ENCODE measurements around the gene RBM44. TPM values are rescaled to one million over a fixed set of nuclear protein-coding genes. Genes with fewer than 3 reads are reported as not detected.
"Not testable (repeated sequence)": the region's sequence is repeated elsewhere in the genome, so short reads cannot be mapped to it uniquely, and the experiment has no call there.

RBM44 gene
- total RNA-seq, 1 donor from 2014 or later = 0.13 TPM

- DNase-seq (ENCODE audit: low spot score) (no peak), ATAC-seq (no peak)
Observed at GRCh38 chr2:237841051-237841450, 42.5 kb downstream of the RBM44 start.

GRCh38 chr2:237848940-237849339, 50.4 kb downstream of the RBM44 start:
- ATAC-seq; DNase-seq (ENCODE audit: low spot score): not testable (repeated sequence)

DNA sequence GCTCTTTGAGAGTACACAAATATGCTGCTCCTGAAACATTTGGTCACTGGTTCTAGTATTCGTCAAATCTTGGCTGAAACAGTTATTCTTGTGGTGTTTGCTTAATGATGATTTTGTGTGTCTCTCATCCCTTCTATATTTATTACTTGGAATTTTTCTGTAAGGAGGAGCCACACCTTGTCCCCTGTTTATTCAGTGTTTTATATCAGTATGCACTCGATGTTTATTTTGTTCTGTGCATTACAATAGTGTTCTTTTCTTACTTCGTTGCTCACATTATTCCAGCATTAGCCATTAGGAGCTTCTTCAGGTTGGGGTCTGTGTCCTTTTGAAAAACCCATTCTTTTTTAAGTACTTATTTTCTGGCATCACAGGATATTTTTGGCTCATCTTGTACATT, 55.7 kb downstream of the RBM44 start:
- no peak for ATAC-seq
- no peak for DNase-seq (ENCODE audit: low spot score)

DNA sequence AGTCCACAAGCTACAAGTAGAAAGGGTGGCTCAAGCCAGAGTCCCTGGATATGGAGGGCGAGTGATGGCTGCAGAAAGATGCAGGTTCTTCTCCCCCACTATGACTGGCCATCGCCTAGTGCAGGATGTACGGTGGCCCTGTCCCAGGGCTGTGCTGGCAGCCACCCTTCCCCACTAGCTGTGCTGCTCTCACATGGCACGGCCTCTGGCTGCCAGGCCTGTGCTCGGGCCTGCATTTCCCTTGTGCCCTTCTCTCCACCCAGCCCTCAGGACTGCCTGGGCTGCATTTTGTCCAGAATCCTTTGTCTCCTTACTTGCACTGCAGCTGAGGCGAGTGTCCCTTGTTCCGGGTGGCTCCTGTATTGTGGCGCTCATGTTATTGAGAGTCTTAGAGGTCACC, 59.2 kb downstream of the RBM44 start:
- no peak for DNase-seq (ENCODE audit: low spot score)
- peak; percentile 7 for ATAC-seq

GRCh38 chr2:237858294-237859081, 59.9 kb downstream of the RBM44 start:
- ATAC-seq (peak; percentile 91), DNase-seq (ENCODE audit: low spot score) (peak; percentile 75)

- ATAC-seq (no peak), DNase-seq (ENCODE audit: low spot score) (peak; percentile 44)
Observed at GRCh38 chr2:237859082-237859433, 60.5 kb downstream of the RBM44 start.

- peak; percentile 57 for ATAC-seq
- DNase-seq (ENCODE audit: low spot score) = peak; percentile 48
Observed at GRCh38 chr2:237859533-237860272, 61.1 kb downstream of the RBM44 start, which contains the start of gene RAMP1. Gene RAMP1, plus strand, starts transcription at chr2:237859623. Its CDS starts 53 bp downstream, at chr2:237859676.

GRCh38 chr2:237860273-237860935, 61.8 kb downstream of the RBM44 start:
- DNase-seq (ENCODE audit: low spot score) = no peak
- no peak for ATAC-seq

DNA sequence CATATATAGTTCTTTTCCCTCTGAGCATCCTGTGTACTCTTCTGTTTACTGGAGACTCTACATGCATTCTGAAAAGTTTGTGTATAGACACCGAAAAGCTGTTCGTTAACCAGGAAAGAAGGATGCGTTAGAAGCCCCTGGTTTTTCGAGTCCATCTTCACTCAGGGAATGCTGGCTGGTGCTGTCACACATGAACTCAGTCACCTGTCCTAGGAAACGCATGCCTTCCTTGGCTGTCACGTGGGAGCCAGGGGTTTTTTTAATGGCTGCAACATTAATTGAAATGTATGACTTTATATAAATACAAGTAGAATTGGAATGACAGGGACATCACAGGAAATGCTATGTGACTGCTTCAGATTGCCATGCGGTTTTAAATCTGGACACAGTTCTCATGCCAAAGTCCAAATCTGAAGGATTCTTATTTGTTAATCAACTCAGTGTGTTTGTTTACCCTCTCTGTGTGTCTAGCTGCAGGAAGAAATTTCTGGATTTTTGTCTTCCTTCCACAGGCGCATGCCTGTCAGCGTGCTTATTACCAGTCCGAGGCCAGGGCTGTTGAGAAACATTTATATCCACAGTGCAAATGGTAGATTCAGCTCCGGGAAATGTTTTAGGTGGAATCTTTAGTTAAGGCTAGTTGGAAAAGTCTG, 63.4 kb downstream of the RBM44 start:
- DNase-seq (ENCODE audit: low spot score) = no peak
- no peak for ATAC-seq

- DNase-seq (ENCODE audit: low spot score) = no peak
- no peak for ATAC-seq
Observed at GRCh38 chr2:237862528-237862895, 63.9 kb downstream of the RBM44 start.

DNA sequence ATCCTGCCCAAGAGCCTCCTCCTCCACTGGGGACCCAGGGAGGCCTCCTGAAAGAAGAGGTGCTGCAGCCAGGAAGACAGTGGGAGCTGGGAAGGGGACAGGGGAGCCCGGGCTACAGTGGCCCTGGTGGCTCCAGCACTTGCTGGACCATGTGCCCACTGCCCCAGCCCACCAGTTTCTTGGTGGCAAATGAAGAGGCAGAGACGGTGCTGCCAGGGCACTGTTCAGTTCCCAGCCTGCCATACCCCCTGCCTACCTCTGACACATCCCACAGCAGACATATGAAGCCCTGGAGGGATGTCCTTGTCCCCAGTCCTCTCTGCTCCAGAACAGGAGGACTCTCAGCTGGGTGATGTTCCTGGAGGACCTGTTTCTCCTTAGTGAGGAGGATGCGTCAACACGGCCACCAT, 64.5 kb downstream of the RBM44 start:
- no peak for DNase-seq (ENCODE audit: low spot score)

GRCh38 chr2:237863689-237864443, 65.3 kb downstream of the RBM44 start:
- DNase-seq (ENCODE audit: low spot score) = no peak
- no peak for ATAC-seq

More for the DNA sequence above, 64.5 kb downstream of the RBM44 start:
- ATAC-seq = no peak

DNA sequence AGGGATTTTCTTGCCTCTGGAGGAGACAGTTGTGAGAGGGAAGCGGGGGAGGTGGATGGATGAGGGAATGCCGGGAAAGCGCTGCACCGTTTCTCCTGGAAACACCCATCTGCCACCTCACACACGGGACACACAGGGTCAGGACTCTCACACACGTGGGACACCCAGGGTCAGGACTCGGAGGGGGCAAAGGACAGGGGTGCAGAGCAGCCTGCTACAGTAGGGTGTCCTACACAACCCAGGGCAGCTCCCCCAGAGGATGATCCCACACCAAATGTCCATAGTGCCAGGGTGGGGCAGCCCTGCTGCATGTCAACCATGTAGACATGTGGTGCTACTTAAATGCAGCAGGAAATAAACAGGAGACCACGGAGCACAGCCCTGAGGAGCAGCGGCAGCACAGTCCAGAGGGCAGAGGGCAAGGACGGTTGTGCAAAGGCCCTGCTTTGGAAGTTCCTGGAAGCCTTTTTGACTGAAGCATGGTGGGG, 65.9 kb downstream of the RBM44 start:
- no peak for DNase-seq (ENCODE audit: low spot score)
- ATAC-seq = no peak

- DNase-seq (ENCODE audit: low spot score) = no peak
- ATAC-seq = no peak
Observed at GRCh38 chr2:237864940-237865622, 66.5 kb downstream of the RBM44 start.

DNA sequence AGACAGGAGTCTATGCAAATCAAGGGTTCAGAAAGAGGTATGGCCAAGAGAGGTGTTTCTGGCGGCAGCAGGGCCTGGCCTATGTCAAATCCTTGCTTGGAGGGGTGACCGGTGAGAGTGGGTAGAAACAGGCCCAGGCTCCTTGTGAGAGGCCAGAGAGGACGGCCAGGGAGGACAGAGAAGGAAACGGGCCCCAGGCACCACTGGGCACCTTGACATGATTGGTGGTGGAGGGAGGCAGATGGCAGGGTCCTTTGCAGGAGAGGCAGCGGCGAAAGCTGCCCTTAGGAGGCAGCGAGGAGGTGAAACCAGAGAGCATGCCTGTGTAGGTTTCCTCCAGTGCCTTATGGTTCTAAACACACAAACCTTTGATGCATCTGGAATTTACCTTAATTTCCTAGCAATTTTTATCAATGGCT, 67.1 kb downstream of the RBM44 start:
- DNase-seq (ENCODE audit: low spot score) (no peak), ATAC-seq (no peak)

DNA sequence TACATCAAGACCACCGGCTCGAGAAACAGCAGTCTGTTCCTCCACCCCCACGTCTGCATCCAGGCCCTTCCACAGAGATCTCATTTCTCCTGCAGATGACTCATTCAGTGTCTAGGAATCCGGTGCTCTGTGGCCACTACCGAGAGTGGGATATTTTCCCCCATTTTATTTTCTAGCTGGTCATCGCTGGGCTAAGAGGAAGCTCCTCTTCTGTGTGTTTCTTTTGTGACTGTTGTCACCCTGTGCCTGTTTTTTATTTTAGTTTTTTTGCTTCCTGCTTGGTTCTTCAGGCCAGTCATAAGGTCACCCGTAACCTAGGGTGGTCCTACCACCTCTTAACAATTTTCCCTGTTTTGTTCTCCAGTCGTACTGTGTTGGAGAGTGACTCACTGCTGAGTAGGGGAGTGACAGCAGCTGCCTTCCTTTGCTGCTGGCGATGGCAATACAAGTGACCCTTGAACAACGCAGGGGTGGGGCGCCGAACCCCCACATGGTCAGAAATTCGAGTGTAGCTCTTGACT, 67.6 kb downstream of the RBM44 start:
- DNase-seq (ENCODE audit: low spot score) = no peak
- no peak for ATAC-seq

DNA sequence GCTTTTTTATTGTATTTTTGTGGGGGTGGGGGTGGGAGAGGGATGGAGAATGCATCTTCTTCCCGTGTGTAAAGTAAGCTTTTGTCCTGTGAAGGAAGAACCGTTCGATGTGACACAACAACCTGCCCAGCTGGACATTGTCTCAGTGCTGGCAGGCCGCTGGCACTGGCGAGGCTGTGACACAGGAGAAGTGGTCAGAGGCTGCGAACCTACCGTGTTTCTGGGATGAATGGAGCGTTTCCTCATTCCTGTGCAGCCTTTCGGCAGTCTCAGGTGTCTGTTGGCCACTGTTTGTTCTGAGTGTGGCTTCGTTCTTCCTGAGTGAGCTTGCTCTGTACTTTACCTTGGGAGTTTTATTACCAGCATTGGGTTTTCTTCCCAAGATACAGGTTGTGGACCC, 68.9 kb downstream of the RBM44 start:
- ATAC-seq (no peak), DNase-seq (ENCODE audit: low spot score) (no peak)

DNA sequence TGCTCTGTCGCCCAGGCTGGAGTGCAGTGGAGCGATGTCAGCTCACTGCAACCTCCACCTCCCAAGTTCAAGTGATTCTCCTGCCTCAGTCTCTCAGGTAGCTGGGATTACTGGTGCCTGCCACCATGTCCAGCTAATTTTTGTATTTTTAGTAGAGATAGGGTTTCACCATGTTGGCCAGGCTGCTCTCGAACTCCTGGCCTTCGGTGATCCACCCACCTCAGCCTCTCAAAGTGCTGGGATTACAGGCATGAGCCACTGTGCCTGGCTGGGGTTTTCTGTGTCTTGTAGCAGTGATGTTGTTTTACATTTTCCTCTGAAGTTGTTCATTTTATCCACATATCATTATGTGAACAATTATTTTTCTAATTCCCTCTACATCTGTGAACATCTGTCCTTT, 69.5 kb downstream of the RBM44 start:
- not testable (repeated sequence) for DNase-seq (ENCODE audit: low spot score); ATAC-seq

DNA sequence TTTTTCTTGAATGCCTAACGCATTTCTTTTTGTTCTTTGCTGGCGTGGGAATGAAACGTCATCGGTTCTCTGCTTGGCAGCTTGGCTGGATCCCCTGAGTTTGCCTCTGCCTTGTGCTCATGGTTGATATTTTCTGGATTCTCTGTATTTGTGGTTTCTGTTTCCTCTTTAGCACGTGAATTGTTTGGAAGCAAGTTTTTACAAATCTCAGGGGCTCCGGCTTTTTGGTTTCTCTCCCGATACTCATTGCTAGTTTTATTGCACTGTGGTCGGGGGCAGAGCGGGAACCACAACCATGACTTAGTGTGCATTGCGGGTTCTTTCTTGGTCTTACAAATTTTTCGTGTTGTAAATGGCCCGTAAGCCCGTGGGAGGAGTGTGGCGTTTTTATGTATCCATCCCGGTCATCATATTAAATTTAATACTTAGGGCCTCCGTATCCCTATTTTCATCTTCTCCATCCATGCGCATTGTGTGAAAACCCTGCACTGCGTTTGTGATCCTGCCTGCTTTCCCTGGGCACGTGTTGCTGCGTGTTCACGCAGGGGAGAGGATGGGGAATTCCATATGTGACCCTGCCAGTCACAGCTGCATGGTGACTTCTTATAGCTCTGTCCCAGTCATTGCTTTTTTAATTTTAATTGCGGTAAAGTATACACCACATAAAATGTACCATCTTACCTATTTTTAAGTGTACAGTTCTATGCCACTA, 70.2 kb downstream of the RBM44 start:
- ATAC-seq = no peak
- DNase-seq (ENCODE audit: low spot score) = no peak

Data from left lobe of liver (tissue), 2 donors.